HEK293 (cell line): ENCODE measurements around the gene NPC2.

ENCODE experiments used
- CTCF ChIA-PET: fragments of 350-600 bp; formaldehyde crosslinking; extraction: SDS; loops from one replicate; lab custom pipeline; 2021; ENCODE audit warnings: antibody characterized with exemption; lab: Yijun Ruan, JAX
- POLR2A ChIA-PET: fragments of 300-600 bp; formaldehyde crosslinking; extraction: SDS; loops from one replicate; lab custom pipeline; 2020; ENCODE audit warnings: antibody characterized with exemption, inconsistent platforms; lab: Yijun Ruan, JAX
- H3K27ac ChIP-seq: fragments of 200-500 bp; sonication (Bioruptor generic); 2 replicates; pipeline ENCODE4 v1.5.1; 2014; ENCODE audit warnings: low read depth, low read length, control low read depth, inconsistent platforms; ENCODE audit errors: extremely low read depth
- H3K36me3 ChIP-seq, 2 experiments: fragments of 200-500 bp in 1 of 2; sonication (Bioruptor generic) in 1 of 2; 1 replicate in 1 of 2; 2 replicates in 1 of 2; pipeline ENCODE4 v1.5.1; 2014 to 2017; ENCODE audit warnings: inconsistent platforms in 2 of 2, low read length in 2 of 2; ENCODE audit not compliant: control insufficient read depth in 2 of 2, insufficient read depth in 1 of 2
- H3K4me1 ChIP-seq: fragments of 200-500 bp; sonication (Bioruptor generic); 2 replicates; pipeline ENCODE4 v1.5.1; 2014; ENCODE audit warnings: mild to moderate bottlenecking, low read length, inconsistent platforms; ENCODE audit not compliant: control insufficient read depth, insufficient read depth
- H3K4me3 ChIP-seq: 2 replicates; pipeline ENCODE4 v1.5.1; 2011; ENCODE audit warnings: low read depth, mild to moderate bottlenecking, control low read depth, low read length, moderate library complexity
- H3K9me3 ChIP-seq: fragments of 200-500 bp; sonication (Bioruptor generic); 2 replicates; pipeline ENCODE4 v1.5.1; 2014; ENCODE audit warnings: low read depth, low read length, inconsistent platforms; ENCODE audit not compliant: control insufficient read depth, insufficient read depth
- EGR2 ChIP-seq: fragments of 450-650 bp; formaldehyde crosslinking; IDR thresholded peaks from 2 replicates; pipeline ENCODE4 v1.5.1; 2016; ENCODE audit warnings: low read depth, missing biosample characterization, missing genetic modification characterization
- KLF16 ChIP-seq: fragments of 450-650 bp; formaldehyde crosslinking; IDR thresholded peaks from 2 replicates; pipeline ENCODE4 v1.5.1; 2017; ENCODE audit warnings: missing biosample characterization, missing genetic modification characterization
- KLF8 ChIP-seq: fragments of 450-650 bp; formaldehyde crosslinking; IDR thresholded peaks from 2 replicates; pipeline ENCODE4 v1.5.1; 2016; ENCODE audit warnings: missing biosample characterization, missing genetic modification characterization
- RBAK ChIP-seq: fragments of 450-650 bp; formaldehyde crosslinking; IDR thresholded peaks from 2 replicates; pipeline ENCODE4 v1.5.1; 2016; ENCODE audit warnings: missing biosample characterization, missing genetic modification characterization
- ZFHX2 ChIP-seq: fragments of 450-650 bp; formaldehyde crosslinking; conservative IDR thresholded peaks from 2 replicates; pipeline ENCODE4 v1.5.1; 2016; ENCODE audit warnings: missing biosample characterization, missing genetic modification characterization
- ZFP41 ChIP-seq: fragments of 450-650 bp; formaldehyde crosslinking; IDR thresholded peaks from 2 replicates; pipeline ENCODE4 v1.5.1; 2016; ENCODE audit warnings: missing biosample characterization, missing genetic modification characterization, borderline replicate concordance
- ZNF121 ChIP-seq: fragments of 450-650 bp; formaldehyde crosslinking; IDR thresholded peaks from 2 replicates; pipeline ENCODE4 v1.5.1; 2016; ENCODE audit warnings: missing biosample characterization, missing genetic modification characterization
- ZNF140 ChIP-seq: fragments of 450-650 bp; formaldehyde crosslinking; IDR thresholded peaks from 2 replicates; pipeline ENCODE4 v1.5.1; 2016; ENCODE audit warnings: missing biosample characterization, missing genetic modification characterization
- ZNF19 ChIP-seq: fragments of 450-650 bp; formaldehyde crosslinking; IDR thresholded peaks from 2 replicates; pipeline ENCODE4; 2016; ENCODE audit warnings: missing biosample characterization, missing genetic modification characterization, low read depth
- ZNF223 ChIP-seq: fragments of 450-650 bp; formaldehyde crosslinking; IDR thresholded peaks from 2 replicates; pipeline ENCODE4 v1.5.1; 2016; ENCODE audit warnings: missing biosample characterization, missing genetic modification characterization
- ZNF302 ChIP-seq: fragments of 450-650 bp; formaldehyde crosslinking; IDR thresholded peaks from 2 replicates; pipeline ENCODE4 v1.5.1; 2016; ENCODE audit warnings: missing biosample characterization, missing genetic modification characterization, low read depth
- ZNF324 ChIP-seq: fragments of 450-650 bp; formaldehyde crosslinking; IDR thresholded peaks from 2 replicates; pipeline ENCODE4 v1.5.1; 2016; ENCODE audit warnings: missing biosample characterization, missing genetic modification characterization
- ZNF350 ChIP-seq: fragments of 450-650 bp; formaldehyde crosslinking; IDR thresholded peaks from 2 replicates; pipeline ENCODE4 v1.5.0; 2017; ENCODE audit warnings: missing biosample characterization, mild to moderate bottlenecking, missing genetic modification characterization
- ZNF394 ChIP-seq: fragments of 450-650 bp; formaldehyde crosslinking; IDR thresholded peaks from 2 replicates; pipeline ENCODE4 v1.5.1; 2016; ENCODE audit warnings: missing biosample characterization, missing genetic modification characterization, mild to moderate bottlenecking, moderate library complexity, borderline replicate concordance
- ZNF510 ChIP-seq: fragments of 450-650 bp; formaldehyde crosslinking; IDR thresholded peaks from 2 replicates; pipeline ENCODE4 v1.5.1; 2018; ENCODE audit warnings: mild to moderate bottlenecking, missing genetic modification characterization, missing biosample characterization; ENCODE audit not compliant: insufficient replicate concordance
- ZNF530 ChIP-seq: fragments of 450-650 bp; formaldehyde crosslinking; IDR thresholded peaks from 2 replicates; pipeline ENCODE4 v1.5.1; 2016; ENCODE audit warnings: low read depth, missing biosample characterization, missing genetic modification characterization
- ZNF654 ChIP-seq: fragments of 450-650 bp; formaldehyde crosslinking; IDR thresholded peaks from 2 replicates; pipeline ENCODE4 v1.5.1; 2016; ENCODE audit warnings: low read depth, missing biosample characterization, missing genetic modification characterization
- ZNF660 ChIP-seq: fragments of 450-650 bp; IDR thresholded peaks from 2 replicates; pipeline ENCODE4 v1.5.1; 2018; ENCODE audit warnings: missing biosample characterization, mild to moderate bottlenecking, missing genetic modification characterization
- ZNF664 ChIP-seq: fragments of 450-650 bp; formaldehyde crosslinking; IDR thresholded peaks from 2 replicates; pipeline ENCODE4 v1.5.1; 2016; ENCODE audit warnings: missing biosample characterization, missing genetic modification characterization
- ZNF837 ChIP-seq: fragments of 450-650 bp; formaldehyde crosslinking; IDR thresholded peaks from 2 replicates; pipeline ENCODE4 v1.5.1; 2016; ENCODE audit warnings: missing biosample characterization, missing genetic modification characterization
- TF ChIP-seq, protein P1 (sequence below): fragments of 450-650 bp; IDR thresholded peaks from 2 replicates; pipeline ENCODE4 v1.5.1; 2018; ENCODE audit warnings: missing biosample characterization, mild to moderate bottlenecking, missing genetic modification characterization
- TF ChIP-seq, protein P2 (sequence below): fragments of 450-650 bp; formaldehyde crosslinking; IDR thresholded peaks from 2 replicates; pipeline ENCODE4 v1.5.1; 2016; ENCODE audit warnings: missing biosample characterization, missing genetic modification characterization
- TF ChIP-seq, protein P3 (sequence below): fragments of 450-650 bp; formaldehyde crosslinking; IDR thresholded peaks from 2 replicates; pipeline ENCODE4 v1.5.1; 2016; ENCODE audit warnings: missing biosample characterization, missing genetic modification characterization
- TF ChIP-seq, protein P4 (sequence below): fragments of 450-650 bp; formaldehyde crosslinking; IDR thresholded peaks from 2 replicates; pipeline ENCODE4 v1.5.1; 2016; ENCODE audit warnings: missing biosample characterization, missing genetic modification characterization

Gene NPC2

DNA sequence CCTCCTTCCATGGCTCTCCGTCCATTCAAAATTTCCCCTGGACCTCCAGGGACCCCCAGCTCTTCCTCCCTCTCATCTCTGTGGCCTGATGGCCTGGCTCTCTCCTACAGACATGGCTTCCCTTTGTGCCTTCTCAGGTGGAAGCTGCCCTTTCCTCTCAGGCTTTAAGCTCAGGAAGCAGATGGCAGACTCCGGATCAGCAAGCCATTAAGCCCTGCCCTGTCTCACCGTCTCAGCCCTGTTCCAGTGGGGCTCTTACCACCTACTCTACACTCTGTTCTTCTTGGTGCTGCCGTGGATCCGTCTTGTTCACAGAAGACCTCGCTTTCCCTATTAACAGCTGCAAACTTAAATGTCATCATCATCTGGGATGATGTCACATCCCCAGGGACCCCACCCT lies 33.1 kb downstream of the NPC2 start:
- TF ChIP-seq, protein P1, sequence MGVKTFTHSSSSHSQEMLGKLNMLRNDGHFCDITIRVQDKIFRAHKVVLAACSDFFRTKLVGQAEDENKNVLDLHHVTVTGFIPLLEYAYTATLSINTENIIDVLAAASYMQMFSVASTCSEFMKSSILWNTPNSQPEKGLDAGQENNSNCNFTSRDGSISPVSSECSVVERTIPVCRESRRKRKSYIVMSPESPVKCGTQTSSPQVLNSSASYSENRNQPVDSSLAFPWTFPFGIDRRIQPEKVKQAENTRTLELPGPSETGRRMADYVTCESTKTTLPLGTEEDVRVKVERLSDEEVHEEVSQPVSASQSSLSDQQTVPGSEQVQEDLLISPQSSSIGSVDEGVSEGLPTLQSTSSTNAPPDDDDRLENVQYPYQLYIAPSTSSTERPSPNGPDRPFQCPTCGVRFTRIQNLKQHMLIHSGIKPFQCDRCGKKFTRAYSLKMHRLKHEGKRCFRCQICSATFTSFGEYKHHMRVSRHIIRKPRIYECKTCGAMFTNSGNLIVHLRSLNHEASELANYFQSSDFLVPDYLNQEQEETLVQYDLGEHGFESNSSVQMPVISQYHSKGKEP (tag by site-specific recombination): no peak
- Histone ChIP-seq H3K9me3 (no peaks in the 10 kb centered on the region), H3K4me3 (no peak overlapping the region), H3K36me3 (no peaks in the 10 kb centered on the region), H3K4me1 (no peaks in the 10 kb centered on the region), H3K27ac (no peak overlapping the region)
- ChIA-PET CTCF (interaction anchor here (0.6 to 2.2 kb wide), 6 partner anchors 9 to 156 kb away, joined by 3 to 10 read pairs (median 6); no protein-coding TSS in a partner anchor), POLR2A (no interaction called here)

DNA sequence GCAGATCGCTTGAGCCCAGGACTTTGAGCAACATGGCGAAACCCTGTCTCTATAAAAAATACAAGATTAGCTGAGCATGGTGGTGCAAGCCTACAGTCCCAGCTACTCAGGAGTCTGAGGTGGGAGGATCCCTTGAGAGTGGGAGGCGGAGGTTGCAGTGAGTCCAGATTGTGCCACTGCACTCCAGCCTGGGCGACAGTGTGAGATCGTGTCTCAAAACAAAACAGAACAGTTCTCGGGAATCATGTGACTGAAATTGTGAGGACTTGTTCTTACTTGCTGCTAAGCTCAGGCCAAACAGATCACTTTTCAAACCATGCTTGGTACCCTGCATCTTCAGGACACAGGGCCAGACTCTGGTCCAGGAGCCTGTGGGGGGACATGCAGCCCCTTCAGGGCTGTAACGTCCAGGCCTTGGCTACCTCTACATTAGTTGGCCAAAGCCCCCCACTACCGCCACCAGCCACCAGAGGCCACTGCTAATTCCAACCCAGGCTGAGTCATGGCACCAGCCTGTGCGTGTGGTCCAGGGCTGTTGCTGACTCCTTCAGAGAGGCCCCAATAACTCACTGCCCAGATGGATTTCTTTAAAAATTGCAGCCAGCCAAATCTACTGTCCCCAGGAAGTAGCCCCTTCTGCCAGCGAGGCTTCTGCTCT lies 33.7 kb downstream of the NPC2 start:
- ChIA-PET CTCF (interaction anchor here (0.5 to 2.2 kb wide), 11 partner anchors 8 to 156 kb away, joined by 3 to 10 read pairs (median 4); no protein-coding TSS in a partner anchor), POLR2A (no interaction called here)
- Histone ChIP-seq H3K36me3 (no peaks in the 10 kb centered on the region), H3K4me1 (no peaks in the 10 kb centered on the region), H3K9me3 (no peaks in the 10 kb centered on the region), H3K4me3 (no peak overlapping the region), H3K27ac (no peak overlapping the region)
- TF ChIP-seq, protein P2, sequence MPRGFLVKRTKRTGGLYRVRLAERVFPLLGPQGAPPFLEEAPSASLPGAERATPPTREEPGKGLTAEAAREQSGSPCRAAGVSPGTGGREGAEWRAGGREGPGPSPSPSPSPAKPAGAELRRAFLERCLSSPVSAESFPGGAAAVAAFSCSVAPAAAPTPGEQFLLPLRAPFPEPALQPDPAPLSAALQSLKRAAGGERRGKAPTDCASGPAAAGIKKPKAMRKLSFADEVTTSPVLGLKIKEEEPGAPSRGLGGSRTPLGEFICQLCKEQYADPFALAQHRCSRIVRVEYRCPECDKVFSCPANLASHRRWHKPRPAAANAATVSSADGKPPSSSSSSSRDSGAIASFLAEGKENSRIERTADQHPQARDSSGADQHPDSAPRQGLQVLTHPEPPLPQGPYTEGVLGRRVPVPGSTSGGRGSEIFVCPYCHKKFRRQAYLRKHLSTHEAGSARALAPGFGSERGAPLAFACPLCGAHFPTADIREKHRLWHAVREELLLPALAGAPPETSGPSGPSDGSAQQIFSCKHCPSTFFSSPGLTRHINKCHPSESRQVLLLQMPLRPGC: no peak
- TF ChIP-seq, protein P3, sequence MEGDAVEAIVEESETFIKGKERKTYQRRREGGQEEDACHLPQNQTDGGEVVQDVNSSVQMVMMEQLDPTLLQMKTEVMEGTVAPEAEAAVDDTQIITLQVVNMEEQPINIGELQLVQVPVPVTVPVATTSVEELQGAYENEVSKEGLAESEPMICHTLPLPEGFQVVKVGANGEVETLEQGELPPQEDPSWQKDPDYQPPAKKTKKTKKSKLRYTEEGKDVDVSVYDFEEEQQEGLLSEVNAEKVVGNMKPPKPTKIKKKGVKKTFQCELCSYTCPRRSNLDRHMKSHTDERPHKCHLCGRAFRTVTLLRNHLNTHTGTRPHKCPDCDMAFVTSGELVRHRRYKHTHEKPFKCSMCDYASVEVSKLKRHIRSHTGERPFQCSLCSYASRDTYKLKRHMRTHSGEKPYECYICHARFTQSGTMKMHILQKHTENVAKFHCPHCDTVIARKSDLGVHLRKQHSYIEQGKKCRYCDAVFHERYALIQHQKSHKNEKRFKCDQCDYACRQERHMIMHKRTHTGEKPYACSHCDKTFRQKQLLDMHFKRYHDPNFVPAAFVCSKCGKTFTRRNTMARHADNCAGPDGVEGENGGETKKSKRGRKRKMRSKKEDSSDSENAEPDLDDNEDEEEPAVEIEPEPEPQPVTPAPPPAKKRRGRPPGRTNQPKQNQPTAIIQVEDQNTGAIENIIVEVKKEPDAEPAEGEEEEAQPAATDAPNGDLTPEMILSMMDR (tag by site-specific recombination): peak; percentile 26
- TF ChIP-seq ZNF530 (tag by site-specific recombination) (no peak), EGR2 (tag by site-specific recombination) (0 out of 2 replicates have a peak, but pooled peaks have one; percentile 34), ZNF19 (tag by site-specific recombination) (no peak), KLF16 (no peak), ZNF350 (no peak), ZFHX2 (tag by site-specific recombination) (peak; percentile 72), ZNF660 (tag by site-specific recombination) (0 out of 2 replicates have a peak, but pooled peaks have one; percentile 29)

DNA sequence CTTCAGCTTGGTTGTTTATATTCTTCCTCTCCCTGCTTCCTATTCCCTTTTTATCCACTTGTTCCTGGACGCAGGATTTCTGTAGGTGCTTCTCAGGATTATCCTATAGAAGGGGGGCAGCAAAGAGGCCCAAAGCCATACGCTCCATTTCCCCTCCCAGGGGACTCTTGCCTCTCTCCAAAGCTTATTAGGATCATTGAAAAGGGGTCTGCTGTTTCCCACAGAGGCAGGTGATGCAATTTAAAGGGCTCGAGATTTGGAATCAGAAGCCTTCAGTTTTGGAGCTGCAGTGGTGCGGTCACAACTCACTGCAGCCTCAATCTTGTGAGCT lies 35.6 kb downstream of the NPC2 start:
- Histone ChIP-seq H3K36me3 (no peaks in the 10 kb centered on the region), H3K4me3 (no peak overlapping the region), H3K4me1 (no peaks in the 10 kb centered on the region), H3K9me3 (no peaks in the 10 kb centered on the region), H3K27ac (no peak overlapping the region)
- ChIA-PET POLR2A (interaction anchor here (1.1 kb wide), 1 partner anchor 36 kb away, joined by 4 read pairs; the partner anchor contains the start of gene ISCA2), CTCF (interaction anchor here (0.6 to 1.8 kb wide), 2 partner anchors 8 to 21 kb away, joined by 3 to 6 read pairs; no protein-coding TSS in a partner anchor)
- no peak for TF ChIP-seq ZNF302 (tag by site-specific recombination)
- TF ChIP-seq ZNF140 (tag by site-specific recombination): no peak
- no peak for TF ChIP-seq ZNF530 (tag by site-specific recombination)
- TF ChIP-seq, protein P4, sequence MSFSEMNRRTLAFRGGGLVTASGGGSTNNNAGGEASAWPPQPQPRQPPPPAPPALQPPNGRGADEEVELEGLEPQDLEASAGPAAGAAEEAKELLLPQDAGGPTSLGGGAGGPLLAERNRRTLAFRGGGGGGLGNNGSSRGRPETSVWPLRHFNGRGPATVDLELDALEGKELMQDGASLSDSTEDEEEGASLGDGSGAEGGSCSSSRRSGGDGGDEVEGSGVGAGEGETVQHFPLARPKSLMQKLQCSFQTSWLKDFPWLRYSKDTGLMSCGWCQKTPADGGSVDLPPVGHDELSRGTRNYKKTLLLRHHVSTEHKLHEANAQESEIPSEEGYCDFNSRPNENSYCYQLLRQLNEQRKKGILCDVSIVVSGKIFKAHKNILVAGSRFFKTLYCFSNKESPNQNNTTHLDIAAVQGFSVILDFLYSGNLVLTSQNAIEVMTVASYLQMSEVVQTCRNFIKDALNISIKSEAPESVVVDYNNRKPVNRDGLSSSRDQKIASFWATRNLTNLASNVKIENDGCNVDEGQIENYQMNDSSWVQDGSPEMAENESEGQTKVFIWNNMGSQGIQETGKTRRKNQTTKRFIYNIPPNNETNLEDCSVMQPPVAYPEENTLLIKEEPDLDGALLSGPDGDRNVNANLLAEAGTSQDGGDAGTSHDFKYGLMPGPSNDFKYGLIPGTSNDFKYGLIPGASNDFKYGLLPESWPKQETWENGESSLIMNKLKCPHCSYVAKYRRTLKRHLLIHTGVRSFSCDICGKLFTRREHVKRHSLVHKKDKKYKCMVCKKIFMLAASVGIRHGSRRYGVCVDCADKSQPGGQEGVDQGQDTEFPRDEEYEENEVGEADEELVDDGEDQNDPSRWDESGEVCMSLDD (tag by site-specific recombination): no peak
- TF ChIP-seq ZNF121: no peak
- TF ChIP-seq ZNF654: no peak
- TF ChIP-seq ZNF223: no peak
- TF ChIP-seq KLF8 (tag by site-specific recombination): no peak
- TF ChIP-seq ZNF394: no peak
- no peak for TF ChIP-seq ZFP41 (tag by site-specific recombination)
- no peak for TF ChIP-seq ZNF324 (tag by site-specific recombination)
- no peak for TF ChIP-seq RBAK (tag by site-specific recombination)
- TF ChIP-seq ZNF664: no peak
- no peak for TF ChIP-seq ZNF510 (tag by site-specific recombination)
- no peak for TF ChIP-seq ZNF837 (tag by site-specific recombination)
